Stomach (tissue), 9 donors: ENCODE results near the gene ITGB3BP. TPM values are rescaled to one million over a fixed set of nuclear protein-coding genes. Genes with fewer than 3 reads are reported as not detected.
"Not testable (repeated sequence)": the region's sequence is repeated elsewhere in the genome, so short reads cannot be mapped to it uniquely, and the experiment has no call there.

ENCODE experiments used
- DNase-seq, 2 donors: peaks; one replicate each; pipeline versions ENCODE4 v3.0.0 to v3.0.0-alpha.2; 2013 to 2019
- H3K27ac ChIP-seq, 5 donors: fragments of 200-600 bp in 4 of 5; sonication (generic) in 4 of 5; one replicate each; pipeline ENCODE4 v1.5.1; 2013 to 2019; ENCODE audit warnings: mild to moderate bottlenecking in 1 of 5, moderate library complexity in 1 of 5
- H3K27me3 ChIP-seq, 3 donors: fragments of 200-600 bp; sonication (generic); one replicate each; pipeline ENCODE4 v1.5.1; 2017 to 2019; ENCODE audit warnings: mixed run types in 1 of 3
- H3K36me3 ChIP-seq, 4 donors: fragments of 200-600 bp; sonication (generic); 1 replicate in 3 of 4; 2 replicates in 1 of 4; pipeline ENCODE4 v1.5.1; 2016 to 2019
- H3K4me1 ChIP-seq, 4 donors: fragments of 200-600 bp; sonication (generic); one replicate each; pipeline ENCODE4 v1.5.1; 2016 to 2019
- H3K4me3 ChIP-seq, 4 donors: fragments of 200-600 bp; sonication (generic) in 3 of 4; one replicate each; pipeline ENCODE4 v1.5.1; 2016 to 2019; ENCODE audit warnings: mild to moderate bottlenecking in 1 of 4
- H3K9me3 ChIP-seq, 4 donors: fragments of 200-600 bp; sonication (generic); one replicate each; pipeline ENCODE4 v1.5.1; 2016 to 2019
- CTCF ChIP-seq, 7 experiments: fragments of 450-650 bp in 4 of 7; fragments of 200-600 bp in 3 of 7; sonication (generic) in 3 of 7; IDR thresholded peaks; one replicate each; pipeline ENCODE4 v1.5.1; 2016 to 2019; ENCODE audit warnings: antibody characterized with exemption in 7 of 7, control low read depth in 2 of 7, mild to moderate bottlenecking in 1 of 7
- EP300 ChIP-seq: sonication (generic); formaldehyde crosslinking; IDR thresholded peaks from one replicate; pipeline ENCODE4 v1.6.1; 2017; ENCODE audit warnings: antibody characterized with exemption
- POLR2A ChIP-seq, 4 donors: fragments of 450-650 bp; IDR thresholded peaks; one replicate each; pipeline ENCODE4 v1.6.1; 2016; ENCODE audit warnings: antibody characterized with exemption in 4 of 4, control low read depth in 2 of 4, mild to moderate bottlenecking in 1 of 4, moderate library complexity in 1 of 4
- POLR2AphosphoS5 ChIP-seq, 3 donors: sonication (generic); formaldehyde crosslinking; IDR thresholded peaks; one replicate each; pipeline ENCODE4 v1.6.1; 2016; ENCODE audit warnings: antibody characterized with exemption in 3 of 3
- WGBS, 5 donors: extraction: QIAGEN DNeasy Blood & Tissue Kit in 3 of 5; methylation state at CpG; one replicate each; pipeline versions ENCODE4 v1.1.5 to v1.1.7; 2013 to 2018; 5-methylcytosine and 5-hydroxymethylcytosine counted together
- intact Hi-C: fragments of 100-400 bp; cut with DNase I; formaldehyde crosslinking; loops from one replicate; pipeline ENCODE4 v1.15.1; 2023; ENCODE audit warnings: low total_unique reads
- polyA plus RNA-seq, 3 donors: library from polyadenylated mRNA; stranded (reverse); fragments of 200-250 nt; gene quantifications; one replicate each; pipeline ENCODE4 v1.2.3, GENCODE V29; 2013
- total RNA-seq, 5 donors: library from RNA; depleted of rRNA; stranded (reverse); fragments of >200 nt; gene quantifications; one replicate each; pipeline versions ENCODE4 v1.1.0 to v1.2.3, GENCODE V29; 2014 to 2016
- donor health status: healthy with polysubstance abuse.
- donor health status: Bipolar disorder and iron deficiency.
- donor health status: healthy.

Gene ITGB3BP
- total and polyA plus RNA-seq, 8 donors, result 6.4 to 36.9 (median 21.3) TPM; not detected in 1

- Histone ChIP-seq H3K4me3 (no peak overlapping the region), H3K36me3 (no peaks in the 10 kb centered on the region), H3K27me3 (no peaks in the 10 kb centered on the region), H3K9me3 (no peaks in the 10 kb centered on the region), H3K4me1 (peaks cover 0 to 7% (median 0%) of the 10 kb centered on the region in 4 donors), H3K27ac (no peak overlapping the region)
- intact Hi-C loops, result no loop called here
- TF ChIP-seq POLR2AphosphoS5 (IDR thresholded peaks at IDR 0.05) (no peak), POLR2A (IDR thresholded peaks at IDR 0.05) (no peak), CTCF (IDR thresholded peaks at IDR 0.05) (no peak), EP300 (no peak)
- peak in 1 of 2 donors; percentile 77 for DNase-seq
- 60 to 80% (median 73%) methylated on average over 8 of the region's 8 CpGs for WGBS, 5 donors
These were observed 35.5 kb downstream of the ITGB3BP start for GRCh38 chr1:63487336-63488065.

- WGBS, 5 donors, result 77 to 97% (median 83%) methylated on average over 1 of the region's 1 CpG
- intact Hi-C loops, result no loop called here
- DNase-seq, result peak in 1 of 2 donors; percentile 50
- Histone ChIP-seq H3K9me3 (no peaks in the 10 kb centered on the region), H3K36me3 (no peaks in the 10 kb centered on the region), H3K4me1 (peaks cover 0 to 7% (median 0%) of the 10 kb centered on the region in 4 donors), H3K27ac (no peak overlapping the region), H3K27me3 (no peaks in the 10 kb centered on the region), H3K4me3 (no peak overlapping the region)
- TF ChIP-seq EP300, result no peak
- TF ChIP-seq POLR2A (IDR thresholded peaks at IDR 0.05), result no peak
- TF ChIP-seq POLR2AphosphoS5 (IDR thresholded peaks at IDR 0.05), result no peak
- TF ChIP-seq CTCF (IDR thresholded peaks at IDR 0.05), result no peak
These were observed 36.4 kb downstream of the ITGB3BP start for GRCh38 chr1:63486629-63487028.

GRCh38 chr1:63480057-63480456, 43.0 kb downstream of the ITGB3BP start:
- Histone ChIP-seq H3K27me3 (no peaks in the 10 kb centered on the region), H3K4me1 (no peaks in the 10 kb centered on the region), H3K9me3 (no peaks in the 10 kb centered on the region), H3K36me3 (peaks cover 0 to 10% (median 0%) of the 10 kb centered on the region in 4 donors), H3K27ac (no peak overlapping the region), H3K4me3 (no peak overlapping the region)
- intact Hi-C loops, result no loop called here
- WGBS, 5 donors, result 26 to 55% (median 44%) methylated on average over 1 of the region's 1 CpG
- no peak for TF ChIP-seq POLR2A (IDR thresholded peaks at IDR 0.05)
- TF ChIP-seq EP300, result no peak
- no peak for DNase-seq

- H3K4me3 ChIP-seq, result no peak overlapping the region
- 84 to 98% (median 87%) methylated on average over 7 of the region's 7 CpGs for WGBS, 5 donors
- TF ChIP-seq CTCF (IDR thresholded peaks at IDR 0.05), result no peak
- DNase-seq, result no peak
- intact Hi-C loops, result no loop called here
- no peaks in the 10 kb centered on the region for H3K9me3 ChIP-seq
- no peaks in the 10 kb centered on the region for H3K4me1 ChIP-seq
- H3K27ac ChIP-seq, result no peak overlapping the region
- no peaks in the 10 kb centered on the region for H3K27me3 ChIP-seq
- H3K36me3 ChIP-seq, result peaks cover 0 to 10% (median 0%) of the 10 kb centered on the region in 4 donors
These were observed 47.3 kb downstream of the ITGB3BP start for GRCh38 chr1:63475761-63476160.

GRCh38 chr1:63468683-63469082, 54.3 kb downstream of the ITGB3BP start:
- H3K9me3 ChIP-seq, DNase-seq, H3K4me1 ChIP-seq, H3K27me3 ChIP-seq, H3K36me3 ChIP-seq, H3K27ac ChIP-seq, H3K4me3 ChIP-seq, intact Hi-C loops: not testable (repeated sequence)
- 95 to 99% (median 97%) methylated on average over 5 of the region's 5 CpGs for WGBS, 5 donors
